Pulmonary artery endothelial cell (primary cell): ENCODE data around the gene TIPIN. TPM values are rescaled to one million over a fixed set of nuclear protein-coding genes. Genes with fewer than 3 reads are reported as not detected.

Experiments used
- DNase-seq: peaks from one replicate; pipeline ENCODE4 v3.0.0-alpha.2; 2011; ENCODE audit warnings: low read depth, low spot score
- total RNA-seq: library from RNA; depleted of rRNA; stranded (reverse); fragments of >200 nt; gene quantifications from 2 replicates; pipeline ENCODE4 v1.2.3, GENCODE V29; 2014

TIPIN gene
- total RNA-seq, 1 donor from 2014 or later = 14.0 TPM

DNA sequence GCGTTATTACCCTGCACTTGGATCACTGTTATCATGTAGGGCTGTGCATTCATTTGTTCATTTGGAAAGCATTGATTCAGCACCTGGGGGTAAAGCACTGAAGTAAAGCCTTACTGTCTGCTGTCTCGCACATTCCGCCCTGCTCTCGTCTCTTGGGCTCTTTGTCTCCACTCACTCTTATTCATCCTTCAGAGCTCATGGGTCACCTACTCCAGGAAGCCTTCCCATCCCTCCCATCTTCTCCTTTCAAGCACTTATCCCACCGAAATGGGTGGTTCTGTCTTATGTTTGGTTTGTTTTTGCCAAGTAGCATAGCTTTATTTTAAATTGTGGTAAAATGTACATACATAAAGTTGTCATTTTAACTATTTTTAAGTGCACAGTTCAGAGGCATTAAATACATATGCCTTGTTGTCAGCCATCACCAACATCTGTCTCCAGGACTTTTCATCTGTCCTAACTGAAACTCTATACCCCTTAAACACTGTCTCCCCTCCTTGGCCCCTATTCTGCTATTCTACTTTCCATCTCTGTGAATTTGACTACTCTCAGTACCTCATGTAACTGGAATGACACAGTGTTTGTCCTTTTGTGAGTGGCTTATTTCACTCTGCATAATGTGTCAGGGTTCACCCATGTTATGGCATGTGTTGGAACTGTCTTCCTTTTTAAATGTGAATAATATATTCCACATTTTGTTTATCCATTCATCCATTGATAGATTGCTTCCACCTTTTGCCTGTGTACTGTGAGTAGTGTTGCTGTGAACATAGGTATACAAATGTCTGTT lies 53.8 kb downstream of the TIPIN start:
- no peak for DNase-seq

DNA sequence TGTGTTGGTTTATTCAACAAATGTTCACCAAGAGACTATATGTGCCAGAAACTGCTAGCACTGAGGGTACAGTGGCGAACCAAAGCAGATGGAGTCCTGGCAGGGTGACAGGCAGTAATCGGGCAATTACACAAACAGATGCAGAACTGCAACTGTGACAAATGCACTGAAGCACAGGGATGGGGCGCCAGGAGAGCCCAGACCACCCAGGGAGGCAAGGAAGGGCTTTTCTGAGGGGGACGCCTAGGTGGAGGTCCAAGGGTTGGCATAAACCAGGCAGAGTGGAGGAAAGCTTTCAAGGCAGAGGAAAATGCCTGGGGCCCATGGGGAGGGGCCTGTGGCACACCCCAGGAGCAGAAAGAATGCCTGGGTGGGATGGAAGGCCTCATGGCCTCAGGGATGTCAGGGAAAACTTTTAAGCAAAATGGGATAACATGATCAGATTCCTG lies 57.7 kb downstream of the TIPIN start:
- DNase-seq = no peak

DNA sequence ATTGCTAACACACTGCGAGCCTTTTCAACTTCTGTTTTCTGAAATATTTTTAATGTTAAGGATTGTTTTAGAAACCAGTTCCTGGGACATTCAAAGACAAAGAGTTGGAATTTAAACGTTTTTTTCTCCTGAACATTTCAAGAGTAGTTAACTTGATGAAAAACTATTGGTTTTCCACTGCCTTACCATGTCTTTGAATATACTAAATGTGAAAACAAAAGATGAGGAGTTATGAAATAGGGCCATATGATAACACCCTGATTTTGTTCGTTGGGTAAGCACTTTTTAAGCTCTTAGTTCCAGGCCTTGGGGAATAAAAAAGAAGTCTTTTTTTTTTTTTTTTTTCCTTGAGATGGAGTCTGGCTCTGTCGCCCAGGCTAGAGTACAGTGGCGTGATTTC lies 60.3 kb downstream of the TIPIN start:
- DNase-seq = no peak

DNA sequence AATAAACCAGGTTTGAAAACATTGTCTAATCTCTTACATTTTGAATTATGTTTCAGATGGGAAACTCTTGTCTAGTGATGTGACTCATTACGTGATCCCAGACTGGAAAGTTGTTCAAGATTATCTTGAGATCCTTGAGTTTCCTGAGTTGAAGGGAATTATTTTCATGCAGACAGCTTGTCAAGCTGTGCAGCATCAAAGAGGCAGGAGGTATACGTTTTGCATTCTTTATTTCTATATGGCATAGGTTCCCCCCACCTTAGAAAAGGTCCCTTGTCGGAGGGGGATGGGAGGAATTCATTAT lies 61.6 kb downstream of the TIPIN start:
- peak; percentile 22 for DNase-seq

DNA sequence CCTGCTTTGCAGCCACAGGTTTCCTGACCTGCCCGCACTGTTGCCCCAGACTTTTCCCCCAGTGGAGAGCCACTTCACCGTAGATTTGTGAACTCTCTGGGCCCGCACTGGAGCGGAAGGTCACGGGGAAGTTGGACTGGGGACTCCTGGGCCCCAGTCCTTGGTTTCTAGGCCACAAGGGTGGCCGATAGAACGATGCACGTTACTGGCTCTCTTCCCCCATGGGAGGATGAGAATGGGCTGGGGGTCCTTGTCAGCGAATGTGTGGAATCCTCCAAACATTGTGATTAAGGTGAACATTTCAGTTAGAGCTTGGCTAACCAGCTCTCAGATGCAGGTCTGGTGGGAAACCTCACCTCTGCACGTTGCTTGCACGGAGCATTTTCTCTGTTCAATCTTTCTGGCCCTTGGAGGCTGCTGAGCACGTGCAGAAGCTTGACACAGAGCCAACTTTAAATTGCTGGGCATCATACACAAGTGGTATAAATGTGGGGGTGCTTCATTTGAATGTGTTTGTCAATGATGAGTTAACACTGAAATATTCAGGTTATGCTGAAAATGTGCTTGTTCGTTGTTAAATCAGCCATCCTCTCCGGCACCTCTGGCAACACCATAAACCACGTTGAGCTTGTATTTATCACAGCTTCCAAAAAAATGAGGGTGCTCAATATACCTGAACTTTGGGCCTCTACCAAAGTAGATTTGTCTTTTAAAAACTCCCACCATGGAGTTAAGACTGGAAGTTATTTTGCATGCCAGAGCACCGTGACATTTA lies 62.1 kb downstream of the TIPIN start:
- DNase-seq = peak; percentile 29

DNA sequence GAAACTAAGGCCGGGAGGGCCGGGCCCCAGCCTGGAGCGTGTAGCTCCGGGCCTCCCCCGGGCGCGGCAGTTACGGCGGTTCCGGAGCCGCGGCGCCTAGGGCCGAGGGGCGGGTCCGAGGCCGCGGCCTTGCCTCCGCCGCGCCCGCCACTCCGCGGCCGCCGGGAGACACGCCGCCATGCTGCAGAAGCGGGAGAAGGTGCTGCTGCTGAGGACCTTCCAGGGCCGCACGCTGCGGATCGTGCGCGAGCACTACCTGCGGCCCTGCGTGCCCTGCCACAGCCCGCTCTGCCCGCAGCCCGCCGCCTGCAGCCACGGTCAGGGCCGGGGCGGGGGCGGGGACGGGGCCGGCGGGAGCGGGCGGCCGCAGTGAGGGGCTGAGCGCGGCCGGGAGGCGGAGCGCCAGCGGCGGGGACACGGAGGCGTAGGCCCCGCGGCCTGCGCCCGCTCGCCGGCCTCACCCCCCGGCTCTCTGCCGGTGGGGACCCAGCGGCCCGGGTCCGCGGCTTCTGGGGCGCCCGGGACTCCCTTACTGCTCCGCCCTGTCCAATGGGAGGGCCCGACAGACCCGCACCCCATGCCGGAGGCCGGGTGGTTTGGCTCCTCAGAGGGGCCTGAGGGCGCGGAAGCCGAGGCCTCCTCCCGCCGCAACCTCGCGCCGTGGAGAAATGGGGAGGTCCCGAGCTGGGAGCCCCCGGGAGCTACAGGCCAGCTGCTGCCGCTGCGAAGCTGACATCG lies 62.9 kb downstream of the TIPIN start, which contains the start of gene DIS3L:
Gene DIS3L, plus strand, starts transcription at position 150 of the 738 bp plus-strand sequence. Its CDS starts 29 bp downstream, at position 179.
- DNase-seq = no peak

DNA sequence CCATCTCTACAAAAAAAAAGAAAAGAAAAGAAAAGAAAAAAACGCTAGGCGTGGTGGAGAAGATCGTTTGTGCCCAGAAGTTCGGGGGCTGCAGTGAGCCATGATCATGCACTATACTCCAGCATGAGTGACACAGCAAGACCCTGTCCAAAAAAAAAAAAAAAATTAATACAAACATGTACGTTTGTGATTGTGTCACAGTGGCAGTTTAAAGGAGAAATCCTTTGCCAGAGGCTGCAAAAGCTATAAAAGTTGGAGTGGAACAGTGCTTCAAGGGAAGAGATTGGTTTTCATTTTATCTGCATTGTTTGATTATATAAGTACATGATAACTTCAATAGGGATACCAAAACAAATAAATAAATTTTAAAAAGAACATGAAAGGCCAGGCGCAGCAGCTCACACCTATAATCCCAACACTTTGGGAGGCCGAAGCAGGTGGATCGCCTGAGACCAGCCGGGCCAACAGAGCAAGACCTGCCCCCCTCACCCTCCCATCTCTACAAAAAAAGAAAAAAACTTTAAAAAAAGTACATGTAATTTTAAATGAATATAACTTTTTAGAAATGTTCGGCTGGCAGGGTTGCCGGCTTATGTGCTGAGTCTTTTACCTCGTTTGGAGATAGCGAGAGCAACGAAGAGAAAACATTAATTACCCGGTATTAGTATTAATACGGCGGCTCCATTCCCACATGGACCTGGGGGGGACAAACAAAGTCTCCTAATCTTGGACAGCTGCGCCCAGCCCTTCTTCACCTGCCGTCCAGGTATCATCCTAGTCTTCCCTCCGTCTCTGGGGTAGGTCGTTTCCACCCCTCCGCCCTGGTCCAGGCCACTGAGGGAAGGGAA lies 63.7 kb downstream of the TIPIN start:
- DNase-seq = no peak

DNA sequence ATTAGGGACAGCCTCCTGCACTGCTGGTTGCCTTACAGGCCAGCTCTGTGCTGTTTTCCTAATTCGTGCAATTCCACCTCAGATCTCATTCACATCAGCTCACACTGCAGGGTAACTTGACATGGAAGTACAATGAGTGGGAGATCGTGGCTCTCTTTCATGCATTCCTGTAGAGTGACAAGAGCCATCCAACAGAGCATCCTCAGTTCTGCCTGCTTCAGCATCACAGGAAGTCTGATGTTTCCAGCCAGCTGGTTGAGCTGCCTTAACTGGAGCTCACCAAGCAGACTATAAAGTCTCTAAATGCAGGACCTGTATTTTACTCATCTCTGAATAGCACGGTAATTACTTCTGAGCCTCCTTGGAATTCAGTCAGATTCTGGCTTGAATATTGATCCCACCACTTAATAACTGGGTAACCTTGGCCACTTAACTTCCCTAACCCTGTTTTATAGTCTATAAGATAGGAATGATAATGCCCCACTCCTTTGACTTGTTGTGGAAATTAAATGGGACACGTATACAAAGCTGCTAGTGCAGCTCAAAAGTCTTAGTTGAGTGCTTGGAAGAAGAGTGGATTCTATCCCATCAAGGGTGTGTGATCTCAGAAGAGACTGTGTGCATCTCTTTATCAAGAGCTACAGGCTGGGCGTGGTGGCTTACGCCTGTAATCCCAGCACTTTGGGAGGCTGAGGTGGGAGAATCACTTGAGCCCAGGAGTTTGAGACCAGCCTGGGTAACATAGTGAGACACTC lies 64.5 kb downstream of the TIPIN start:
- no peak for DNase-seq

DNA sequence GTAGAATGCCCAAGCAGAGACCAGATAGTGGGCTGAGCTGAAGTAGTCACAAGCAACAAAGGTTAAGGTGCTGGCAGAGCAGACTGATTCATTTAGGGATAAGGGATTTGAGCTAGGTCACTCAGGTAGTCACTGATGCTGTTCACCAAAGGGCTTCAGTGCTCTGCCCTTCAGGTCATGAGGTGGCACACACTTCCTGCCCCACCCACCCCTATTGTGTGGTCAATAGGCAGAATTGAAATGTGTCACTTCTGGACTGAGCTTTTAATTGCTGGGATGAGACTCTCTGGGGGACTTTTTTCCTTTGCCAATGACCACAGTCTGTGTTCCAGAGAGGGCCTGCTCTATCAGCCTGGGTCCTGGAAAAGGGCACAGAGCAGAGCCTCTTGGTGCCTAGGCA lies 66.0 kb downstream of the TIPIN start:
- no peak for DNase-seq

DNA sequence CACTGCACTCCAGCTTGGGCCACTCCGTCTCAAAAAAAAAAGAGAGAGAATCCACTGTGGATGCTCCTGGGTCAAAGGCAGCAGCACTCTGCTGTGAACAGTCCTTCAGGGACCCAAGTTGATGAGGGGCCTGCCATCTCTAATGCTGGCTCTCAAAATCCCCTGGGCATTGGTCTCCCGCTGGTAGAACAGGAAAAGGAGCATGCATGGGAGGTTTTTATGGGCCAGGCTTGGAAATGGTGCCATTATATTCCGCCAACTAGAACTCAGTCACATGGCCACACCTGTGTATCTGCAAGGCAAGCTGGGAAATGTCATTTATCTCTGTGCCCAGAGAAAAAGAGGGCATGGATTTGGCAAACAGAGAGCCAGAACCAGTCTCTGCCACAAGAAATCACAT lies 66.5 kb downstream of the TIPIN start:
- DNase-seq = no peak

DNA sequence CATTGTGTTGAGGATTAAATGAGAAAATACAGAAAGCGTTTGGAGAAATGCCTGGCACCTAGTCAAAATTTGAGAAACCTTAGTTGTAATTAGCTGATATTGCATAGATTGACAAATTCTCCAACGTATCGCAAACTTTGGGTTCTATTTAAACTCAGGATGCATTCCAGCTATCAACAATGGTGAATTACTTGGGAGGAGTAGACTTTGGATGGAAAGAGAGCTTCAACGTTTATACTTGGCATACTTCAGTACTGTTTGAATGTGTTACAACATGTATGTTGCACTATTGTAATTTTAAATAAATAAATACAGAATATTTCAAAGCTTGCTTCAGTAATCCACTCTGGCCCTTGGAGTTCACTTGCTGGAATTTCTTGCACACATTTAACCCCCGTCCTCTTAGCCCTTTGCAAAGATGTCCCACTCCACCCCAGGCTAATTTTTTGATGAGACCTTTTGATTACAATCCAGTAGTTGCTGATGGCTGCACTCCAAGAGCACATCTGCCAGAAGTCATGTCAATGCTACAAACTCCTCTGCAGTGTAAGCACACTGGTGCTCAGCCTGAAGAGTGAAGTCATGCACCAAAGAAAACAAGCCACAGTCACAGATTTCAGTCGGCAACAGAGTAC lies 67.8 kb downstream of the TIPIN start:
- DNase-seq = no peak

DNA sequence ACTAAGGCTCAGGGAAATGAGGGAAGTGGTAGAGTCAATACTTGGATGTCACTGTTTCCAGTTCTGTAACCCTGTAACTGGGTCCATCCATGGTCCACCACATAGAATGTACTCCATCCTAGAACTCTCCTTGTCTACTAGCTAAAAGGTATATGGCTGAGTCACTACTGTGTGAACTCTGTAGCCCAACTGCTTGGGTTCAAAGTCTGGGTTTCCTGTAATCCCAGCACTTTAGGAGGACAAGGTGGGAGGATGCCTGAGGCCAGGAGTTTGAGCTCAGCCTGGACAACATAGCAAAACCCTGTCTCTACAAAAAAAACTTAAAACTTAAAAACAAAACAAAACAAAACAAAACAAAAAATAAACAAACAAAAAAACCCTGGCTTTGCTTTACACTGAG lies 68.4 kb downstream of the TIPIN start:
- DNase-seq = no peak

DNA sequence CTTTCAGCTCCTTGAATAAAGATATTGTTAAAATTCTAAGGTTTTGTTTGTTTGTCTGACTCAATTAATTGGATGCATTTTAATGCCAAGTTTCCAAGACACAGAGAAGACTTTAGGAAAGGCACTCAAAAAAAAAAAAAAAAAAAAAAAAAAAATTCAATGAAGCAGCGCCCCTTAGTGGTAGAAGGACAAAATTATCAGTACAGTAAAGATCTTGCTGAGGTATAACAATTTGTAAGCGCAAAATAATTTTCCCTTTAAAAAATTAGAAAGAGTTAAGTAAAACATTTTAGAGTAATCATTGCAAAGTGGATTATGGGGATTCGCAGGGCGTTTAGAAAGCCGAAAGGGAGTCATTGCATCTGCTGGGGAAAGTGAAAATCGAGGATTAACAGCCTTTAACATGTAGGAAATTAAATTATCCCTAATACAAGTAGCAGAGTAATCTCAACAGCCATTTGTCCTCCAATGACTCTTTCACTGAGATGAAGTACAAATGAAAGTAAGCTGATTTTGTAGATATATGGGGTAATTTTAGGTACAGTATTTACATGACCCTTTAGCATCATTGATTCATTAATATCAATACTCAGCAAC lies 68.9 kb downstream of the TIPIN start:
- no peak for DNase-seq

Other genes starting within 250 kb of the TIPIN start
- gene MEGF11, start 102.9 kb downstream of the TIPIN start, total RNA-seq = under 0.01 TPM in 1 of 2 replicates, not detected in the other
- gene DIS3L, start 63.1 kb downstream of the TIPIN start, total RNA-seq = 23.3 and 25.2 TPM in 2 replicates
- 62.7 and 67.5 TPM in 2 replicates for gene MAP2K1, start 30.2 kb upstream of the TIPIN start, total RNA-seq
- gene SNAPC5, start 141.1 kb upstream of the TIPIN start, total RNA-seq = 17.7 and 18.8 TPM in 2 replicates
- 2,913 and 3,835 TPM in 2 replicates for gene RPL4, start 148.2 kb upstream of the TIPIN start, total RNA-seq
- 28.8 and 35.6 TPM in 2 replicates for gene ZWILCH, start 148.6 kb upstream of the TIPIN start, total RNA-seq
- not detected in 2 replicates for gene LCTL, start 209.3 kb upstream of the TIPIN start, total RNA-seq